Activated CD8-positive, alpha-beta T cell treated with anti-CD3 and anti-CD28 coated beads for 36 hours (primary cell): ENCODE data around the gene RGS5. TPM values are rescaled to one million over a fixed set of nuclear protein-coding genes. Genes with fewer than 3 reads are reported as not detected.

Experiments used
- ATAC-seq: fragments of 200-7000 bp; cut with Tn5 transposase; one replicate; pipeline ENCODE4 v1.10.0; 2021; ENCODE audit warnings: mild to moderate bottlenecking, moderate library complexity
- CTCF ChIA-PET: fragments of 350-600 bp; sonication (Branson Sonifier 250); formaldehyde crosslinking; loops from one replicate; lab custom pipeline; 2021; ENCODE audit warnings: antibody characterized with exemption; lab: Charles Lee
- POLR2A ChIA-PET: fragments of 350-600 bp; sonication (Branson Sonifier 250); formaldehyde crosslinking; loops from one replicate; lab custom pipeline; 2021; ENCODE audit warnings: antibody characterized with exemption; lab: Charles Lee
- DNase-seq: peaks from one replicate; pipeline ENCODE4 v3.0.0-alpha.2; 2020
- H3K27ac Mint-ChIP-seq: one replicate; pipeline ENCODE4 v1.8.0; 2021; ENCODE audit warnings: mild to moderate bottlenecking, mixed read lengths
- H3K27me3 Mint-ChIP-seq: one replicate; pipeline ENCODE4 v1.8.0; 2021; ENCODE audit warnings: mixed read lengths
- H3K36me3 Mint-ChIP-seq: one replicate; pipeline ENCODE4 v1.8.0; 2021; ENCODE audit warnings: low read depth, mixed read lengths
- H3K4me1 Mint-ChIP-seq: one replicate; pipeline ENCODE4 v1.8.0; 2021; ENCODE audit warnings: low read depth, mixed read lengths
- H3K4me3 Mint-ChIP-seq: one replicate; pipeline ENCODE4 v1.8.0; 2021; ENCODE audit warnings: mild to moderate bottlenecking, moderate library complexity, mixed read lengths
- H3K9me3 Mint-ChIP-seq: one replicate; pipeline ENCODE4 v1.8.0; 2021; ENCODE audit warnings: mixed read lengths
- intact Hi-C: fragments of 100-400 bp; cut with micrococcal nuclease; formaldehyde crosslinking; loops from one replicate; pipeline ENCODE4 v1.10.0; 2022
- total RNA-seq, 2 experiments: library from RNA; stranded (reverse); gene quantifications; one replicate each; pipeline ENCODE4 v1.2.3, GENCODE V29; 2021
- TF ChIP-seq, protein P1 (sequence below): fragments of 200-600 bp; IDR thresholded peaks from one replicate; pipeline ENCODE4 v1.8.0; 2022; ENCODE audit warnings: antibody characterized with exemption, mild to moderate bottlenecking

RGS5 gene
- total RNA-seq, 2 experiments from 2014 or later = 3.6 to 6.0 TPM

DNA sequence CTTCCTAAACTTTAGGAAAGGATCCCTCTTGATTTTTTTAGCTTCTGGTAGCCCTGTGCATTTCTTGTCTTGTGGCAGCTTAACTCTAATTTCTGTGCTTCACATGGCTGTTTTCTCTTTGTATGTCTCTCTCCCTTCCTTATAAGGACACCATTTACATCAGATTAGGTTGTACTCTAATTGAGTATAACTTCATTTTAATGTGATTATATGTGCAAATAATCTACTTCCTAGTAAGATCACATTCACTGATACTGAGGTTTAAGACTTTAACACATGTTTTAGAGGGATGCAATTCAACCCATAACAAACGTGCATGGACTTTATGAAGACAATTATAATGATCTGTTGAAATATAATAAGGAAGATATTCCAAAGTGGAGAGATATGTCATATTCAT lies 86.8 kb downstream of the RGS5 start:
- no peak overlapping the region for H3K27ac Mint-ChIP-seq
- no peak overlapping the region for H3K4me3 Mint-ChIP-seq

DNA sequence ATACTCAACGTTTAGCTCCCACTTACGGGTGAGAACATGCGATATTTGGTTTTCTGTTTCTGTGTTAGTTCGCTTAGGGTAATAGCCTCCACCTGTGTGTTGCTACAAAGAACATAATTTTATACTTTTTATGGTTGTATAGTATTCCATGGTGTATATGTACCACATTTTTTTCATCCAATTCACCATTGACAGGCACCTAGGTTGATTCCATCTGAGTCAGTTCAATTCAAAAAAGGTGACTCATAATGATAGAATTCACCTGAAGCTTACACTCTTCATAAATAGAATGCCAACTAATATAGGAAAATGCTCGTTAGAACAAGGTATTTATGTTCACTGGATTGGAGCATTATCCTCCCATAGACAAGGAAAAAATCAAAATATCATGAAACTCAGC lies 95.1 kb downstream of the RGS5 start:
- TF ChIP-seq, protein P1, sequence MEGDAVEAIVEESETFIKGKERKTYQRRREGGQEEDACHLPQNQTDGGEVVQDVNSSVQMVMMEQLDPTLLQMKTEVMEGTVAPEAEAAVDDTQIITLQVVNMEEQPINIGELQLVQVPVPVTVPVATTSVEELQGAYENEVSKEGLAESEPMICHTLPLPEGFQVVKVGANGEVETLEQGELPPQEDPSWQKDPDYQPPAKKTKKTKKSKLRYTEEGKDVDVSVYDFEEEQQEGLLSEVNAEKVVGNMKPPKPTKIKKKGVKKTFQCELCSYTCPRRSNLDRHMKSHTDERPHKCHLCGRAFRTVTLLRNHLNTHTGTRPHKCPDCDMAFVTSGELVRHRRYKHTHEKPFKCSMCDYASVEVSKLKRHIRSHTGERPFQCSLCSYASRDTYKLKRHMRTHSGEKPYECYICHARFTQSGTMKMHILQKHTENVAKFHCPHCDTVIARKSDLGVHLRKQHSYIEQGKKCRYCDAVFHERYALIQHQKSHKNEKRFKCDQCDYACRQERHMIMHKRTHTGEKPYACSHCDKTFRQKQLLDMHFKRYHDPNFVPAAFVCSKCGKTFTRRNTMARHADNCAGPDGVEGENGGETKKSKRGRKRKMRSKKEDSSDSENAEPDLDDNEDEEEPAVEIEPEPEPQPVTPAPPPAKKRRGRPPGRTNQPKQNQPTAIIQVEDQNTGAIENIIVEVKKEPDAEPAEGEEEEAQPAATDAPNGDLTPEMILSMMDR = no peak
- H3K9me3 Mint-ChIP-seq = no peaks in the 10 kb centered on the region
- CTCF ChIA-PET = interaction anchor here (1.6 kb wide), 1 partner anchor 37 kb away, joined by 4 read pairs; no protein-coding TSS in a partner anchor
- intact Hi-C loops = no loop called here
- H3K4me1 Mint-ChIP-seq = no peaks in the 10 kb centered on the region
- no peak for DNase-seq
- H3K27ac Mint-ChIP-seq = no peak overlapping the region
- POLR2A ChIA-PET = no interaction called here
- H3K27me3 Mint-ChIP-seq = peaks cover 9% of the 10 kb centered on the region
- H3K36me3 Mint-ChIP-seq = no peaks in the 10 kb centered on the region
- no peak for ATAC-seq
- no peak overlapping the region for H3K4me3 Mint-ChIP-seq

More for the DNA sequence above, 86.8 kb downstream of the RGS5 start:
- ChIA-PET CTCF (no interaction called here), POLR2A (no interaction called here)
- TF ChIP-seq, protein P1 = no peak
- no peaks in the 10 kb centered on the region for H3K9me3 Mint-ChIP-seq
- no peaks in the 10 kb centered on the region for H3K4me1 Mint-ChIP-seq
- ATAC-seq (no peak), DNase-seq (no peak)
- no peaks in the 10 kb centered on the region for H3K36me3 Mint-ChIP-seq
- H3K27me3 Mint-ChIP-seq = peaks cover 17% of the 10 kb centered on the region
- intact Hi-C loops = no loop called here

DNA sequence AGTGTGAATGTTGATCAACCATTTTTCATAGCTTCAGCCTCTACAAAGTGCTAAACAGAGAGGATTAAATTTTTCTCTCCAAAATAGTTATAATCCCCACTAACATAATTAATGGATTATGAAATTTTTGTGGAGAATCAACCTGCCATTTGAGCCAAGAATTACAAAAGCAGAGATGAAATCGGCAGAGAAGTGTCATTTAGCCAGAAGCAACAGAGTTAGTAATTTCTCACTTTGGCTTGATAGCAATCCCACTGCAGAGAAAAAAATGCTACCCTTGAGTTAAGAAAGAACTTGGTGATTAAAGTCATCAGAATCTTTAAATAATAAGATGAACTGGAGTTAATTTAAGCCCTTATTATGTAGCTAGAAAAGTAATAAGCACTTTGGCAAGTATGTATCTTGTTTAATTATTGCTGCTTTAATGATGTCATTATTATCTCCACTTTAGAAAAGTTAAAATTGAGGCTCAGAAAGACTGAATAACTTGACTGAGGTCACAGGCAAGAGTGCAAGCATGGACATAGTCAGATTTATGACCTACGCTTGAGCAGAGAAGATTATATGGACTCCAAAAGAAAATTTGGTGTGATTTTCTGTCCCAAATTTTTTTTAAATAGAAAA lies 96.2 kb downstream of the RGS5 start:
- Mint-ChIP-seq H3K9me3 (no peaks in the 10 kb centered on the region), H3K4me1 (no peaks in the 10 kb centered on the region), H3K27me3 (peaks cover 5% of the 10 kb centered on the region), H3K36me3 (no peaks in the 10 kb centered on the region), H3K27ac (no peak overlapping the region), H3K4me3 (no peak overlapping the region)
- ChIA-PET POLR2A (no interaction called here), CTCF (interaction anchor here (1.6 kb wide), 1 partner anchor 36 kb away, joined by 4 read pairs; no protein-coding TSS in a partner anchor)
- TF ChIP-seq, protein P1 = no peak
- DNase-seq = no peak
- ATAC-seq = no peak
- intact Hi-C loops = no loop called here

DNA sequence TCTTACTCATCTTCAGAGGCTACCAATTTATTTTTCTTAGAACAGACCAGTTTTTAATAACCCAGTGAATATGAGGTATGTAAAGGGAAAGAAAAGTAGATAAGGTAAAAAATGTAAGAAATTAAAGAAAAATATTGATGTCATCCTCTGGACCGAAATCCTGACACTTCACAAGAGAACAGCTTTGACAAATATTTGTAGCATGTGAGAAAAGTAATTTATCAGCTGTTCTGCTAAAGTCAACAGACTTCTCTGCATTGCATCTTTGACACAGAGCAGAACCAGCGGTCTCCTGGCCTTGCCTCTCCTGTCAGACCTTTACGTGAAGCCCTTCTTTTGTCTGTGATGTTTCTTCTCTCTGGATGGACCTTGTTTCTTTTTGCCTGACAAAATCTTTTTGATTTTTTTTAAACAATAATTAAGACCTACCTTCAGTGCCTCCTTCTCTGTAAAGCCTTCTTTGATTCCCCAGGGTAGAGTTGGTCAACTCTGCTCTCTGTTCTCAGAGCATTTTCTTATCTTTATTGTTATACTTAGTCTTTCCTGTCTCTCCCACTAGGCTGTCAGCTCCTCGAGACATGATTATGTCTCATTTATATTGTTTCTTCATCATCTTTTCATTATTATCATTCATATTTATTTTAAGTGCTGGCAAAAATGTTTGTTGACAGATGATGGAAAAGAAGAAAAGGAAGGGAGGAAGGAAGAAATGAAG lies 98.2 kb downstream of the RGS5 start:
- ChIA-PET POLR2A (no interaction called here), CTCF (no interaction called here)
- intact Hi-C loops = no loop called here
- TF ChIP-seq, protein P1 = no peak
- H3K27ac Mint-ChIP-seq = no peak overlapping the region
- DNase-seq (no peak), ATAC-seq (no peak)
- H3K9me3 Mint-ChIP-seq = no peaks in the 10 kb centered on the region
- peaks cover 5% of the 10 kb centered on the region for H3K27me3 Mint-ChIP-seq
- no peak overlapping the region for H3K4me3 Mint-ChIP-seq
- H3K4me1 Mint-ChIP-seq = no peaks in the 10 kb centered on the region
- H3K36me3 Mint-ChIP-seq = no peaks in the 10 kb centered on the region

DNA sequence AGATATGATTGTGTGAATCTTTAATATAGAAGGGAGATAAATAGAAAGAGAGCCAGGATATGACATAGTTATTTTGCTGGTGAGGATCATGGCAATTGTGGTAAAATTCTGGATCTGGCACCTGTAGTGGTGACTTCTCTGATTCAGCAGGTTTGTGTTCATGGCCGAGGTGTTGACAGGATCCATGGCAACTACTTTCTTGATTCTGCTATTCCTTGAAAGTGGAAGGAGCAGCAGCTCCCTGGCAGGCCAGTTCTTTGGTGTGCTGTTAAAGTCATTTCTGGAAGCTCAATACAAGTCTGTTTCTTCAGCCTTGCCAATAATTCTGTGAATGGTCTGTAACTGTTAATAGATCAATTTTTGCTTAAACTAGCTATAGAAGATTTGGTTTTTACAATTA lies 100.1 kb downstream of the RGS5 start:
- intact Hi-C loops = no loop called here
- H3K36me3 Mint-ChIP-seq = no peaks in the 10 kb centered on the region
- DNase-seq (no peak), ATAC-seq (no peak)
- no peaks in the 10 kb centered on the region for H3K9me3 Mint-ChIP-seq
- peaks cover 4% of the 10 kb centered on the region for H3K27me3 Mint-ChIP-seq
- CTCF ChIA-PET = no interaction called here
- H3K4me1 Mint-ChIP-seq = no peaks in the 10 kb centered on the region
- H3K4me3 Mint-ChIP-seq = no peak overlapping the region
- TF ChIP-seq, protein P1 = no peak
- no peak overlapping the region for H3K27ac Mint-ChIP-seq
- POLR2A ChIA-PET = no interaction called here
